ENCODE data around the gene CHCHD6. TPM values are rescaled to one million over a fixed set of nuclear protein-coding genes. Genes with fewer than 3 reads are reported as not detected.

The CHCHD6 gene
- total RNA-seq, 1 experiment from 2014 or later, result 36.3 TPM

DNA sequence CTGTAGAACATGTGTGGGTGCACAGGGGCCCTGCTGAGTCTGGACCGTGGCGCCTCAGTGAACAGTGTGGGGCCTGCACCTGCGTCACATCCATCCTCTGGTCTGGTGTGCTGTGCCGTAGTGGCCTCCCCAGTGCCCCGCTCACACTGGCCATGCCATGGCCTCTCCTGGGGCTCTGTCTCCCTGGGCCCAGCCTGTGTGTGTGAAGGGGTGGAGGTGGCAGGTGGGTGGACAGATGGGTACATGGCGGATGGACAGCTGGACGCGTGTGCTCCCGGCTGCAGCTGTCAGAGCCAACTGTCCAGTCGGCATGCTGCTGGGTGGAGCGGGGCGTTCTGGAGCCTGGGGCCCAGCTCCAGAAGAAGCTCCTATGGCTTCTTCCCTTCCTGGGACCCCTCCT, 296.7 kb downstream of the CHCHD6 start:
- no peaks in the 10 kb centered on the region for H3K4me1 ChIP-seq (ENCODE audit: control insufficient read depth in 1 of 2, insufficient read depth in 2 of 2, low read length in 2 of 2)
- ATAC-seq, result no peak
- H2AFZ ChIP-seq (ENCODE audit: low read depth, low read length, poor library complexity, severe bottlenecking), result no peak overlapping the region
- H3K4me3 ChIP-seq (replicated peaks in 1 of 2; ENCODE audit: low read depth in 1 of 2, low read length in 2 of 2), result no peak overlapping the region
- no TSS peak for BruUV-seq (replicated peaks)
- no peak for DNase-seq (ENCODE audit: low read depth, low spot score)
- H3K9me2 ChIP-seq (ENCODE audit: insufficient read depth), result no peaks in the 10 kb centered on the region
- H3K79me2 ChIP-seq (ENCODE audit: insufficient read depth, low read length), result peaks cover 34% of the 10 kb centered on the region; the same call in 1 of the 2 replicates
- no peak overlapping the region for H3K27ac ChIP-seq (ENCODE audit: low read depth, low read length)
- H3K4me2 ChIP-seq (ENCODE audit: low read length), result no peak overlapping the region
- no peak overlapping the region for H3K9ac ChIP-seq (ENCODE audit: low read length)
- ChIA-PET RAD21 (ENCODE audit: low non-redundant PET in 1 of 2, low total read pairs in 2 of 2, uncharacterized antibody in 2 of 2, unreplicated experiment in 2 of 2) (no interaction called here), POLR2A (no interaction called here), CTCF (no interaction called here)
- intact Hi-C loops (cut with micrococcal nuclease), result no loop called here
- no peaks in the 10 kb centered on the region for H3K9me3 ChIP-seq (ENCODE audit: control insufficient read depth in 1 of 2, insufficient read depth in 1 of 2, low read depth in 1 of 2, low read length in 2 of 2)
- TF ChIP-seq TCF7L2 (IDR thresholded peaks at IDR 0.05; ENCODE audit: borderline replicate concordance, extremely low read depth, insufficient read depth, insufficient read length), result no peak
- TF ChIP-seq YY1 (IDR thresholded peaks at IDR 0.05; ENCODE audit: extremely low read depth, insufficient replicate concordance, low read depth, low read length), result no peak
- TF ChIP-seq SIN3A (IDR thresholded peaks at IDR 0.05; ENCODE audit: low read depth), result no peak
- TF ChIP-seq, protein P1, sequence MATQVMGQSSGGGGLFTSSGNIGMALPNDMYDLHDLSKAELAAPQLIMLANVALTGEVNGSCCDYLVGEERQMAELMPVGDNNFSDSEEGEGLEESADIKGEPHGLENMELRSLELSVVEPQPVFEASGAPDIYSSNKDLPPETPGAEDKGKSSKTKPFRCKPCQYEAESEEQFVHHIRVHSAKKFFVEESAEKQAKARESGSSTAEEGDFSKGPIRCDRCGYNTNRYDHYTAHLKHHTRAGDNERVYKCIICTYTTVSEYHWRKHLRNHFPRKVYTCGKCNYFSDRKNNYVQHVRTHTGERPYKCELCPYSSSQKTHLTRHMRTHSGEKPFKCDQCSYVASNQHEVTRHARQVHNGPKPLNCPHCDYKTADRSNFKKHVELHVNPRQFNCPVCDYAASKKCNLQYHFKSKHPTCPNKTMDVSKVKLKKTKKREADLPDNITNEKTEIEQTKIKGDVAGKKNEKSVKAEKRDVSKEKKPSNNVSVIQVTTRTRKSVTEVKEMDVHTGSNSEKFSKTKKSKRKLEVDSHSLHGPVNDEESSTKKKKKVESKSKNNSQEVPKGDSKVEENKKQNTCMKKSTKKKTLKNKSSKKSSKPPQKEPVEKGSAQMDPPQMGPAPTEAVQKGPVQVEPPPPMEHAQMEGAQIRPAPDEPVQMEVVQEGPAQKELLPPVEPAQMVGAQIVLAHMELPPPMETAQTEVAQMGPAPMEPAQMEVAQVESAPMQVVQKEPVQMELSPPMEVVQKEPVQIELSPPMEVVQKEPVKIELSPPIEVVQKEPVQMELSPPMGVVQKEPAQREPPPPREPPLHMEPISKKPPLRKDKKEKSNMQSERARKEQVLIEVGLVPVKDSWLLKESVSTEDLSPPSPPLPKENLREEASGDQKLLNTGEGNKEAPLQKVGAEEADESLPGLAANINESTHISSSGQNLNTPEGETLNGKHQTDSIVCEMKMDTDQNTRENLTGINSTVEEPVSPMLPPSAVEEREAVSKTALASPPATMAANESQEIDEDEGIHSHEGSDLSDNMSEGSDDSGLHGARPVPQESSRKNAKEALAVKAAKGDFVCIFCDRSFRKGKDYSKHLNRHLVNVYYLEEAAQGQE (IDR thresholded peaks at IDR 0.05; ENCODE audit: low read depth), result no peak
- TF ChIP-seq EGR1 (IDR thresholded peaks at IDR 0.05; ENCODE audit: low read depth), result no peak
- TF ChIP-seq, protein P2, sequence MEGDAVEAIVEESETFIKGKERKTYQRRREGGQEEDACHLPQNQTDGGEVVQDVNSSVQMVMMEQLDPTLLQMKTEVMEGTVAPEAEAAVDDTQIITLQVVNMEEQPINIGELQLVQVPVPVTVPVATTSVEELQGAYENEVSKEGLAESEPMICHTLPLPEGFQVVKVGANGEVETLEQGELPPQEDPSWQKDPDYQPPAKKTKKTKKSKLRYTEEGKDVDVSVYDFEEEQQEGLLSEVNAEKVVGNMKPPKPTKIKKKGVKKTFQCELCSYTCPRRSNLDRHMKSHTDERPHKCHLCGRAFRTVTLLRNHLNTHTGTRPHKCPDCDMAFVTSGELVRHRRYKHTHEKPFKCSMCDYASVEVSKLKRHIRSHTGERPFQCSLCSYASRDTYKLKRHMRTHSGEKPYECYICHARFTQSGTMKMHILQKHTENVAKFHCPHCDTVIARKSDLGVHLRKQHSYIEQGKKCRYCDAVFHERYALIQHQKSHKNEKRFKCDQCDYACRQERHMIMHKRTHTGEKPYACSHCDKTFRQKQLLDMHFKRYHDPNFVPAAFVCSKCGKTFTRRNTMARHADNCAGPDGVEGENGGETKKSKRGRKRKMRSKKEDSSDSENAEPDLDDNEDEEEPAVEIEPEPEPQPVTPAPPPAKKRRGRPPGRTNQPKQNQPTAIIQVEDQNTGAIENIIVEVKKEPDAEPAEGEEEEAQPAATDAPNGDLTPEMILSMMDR (IDR thresholded peaks at IDR 0.05 in 2 of 3, conservative IDR thresholded peaks at IDR 0.05 in 1 of 3; ENCODE audit: borderline replicate concordance in 1 of 3, insufficient read depth in 1 of 3, low read depth in 2 of 3, low read length in 2 of 3), result no peak
- TF ChIP-seq POLR2A (IDR thresholded peaks at IDR 0.05; ENCODE audit: borderline replicate concordance, extremely low read depth, insufficient read depth, insufficient read length), result no peak
- no peak for TF ChIP-seq RAD21 (IDR thresholded peaks at IDR 0.05; ENCODE audit: low read depth)
- no peak for TF ChIP-seq CBX3 (IDR thresholded peaks at IDR 0.05; ENCODE audit: low read depth)
- no peak for TF ChIP-seq ZFX (IDR thresholded peaks at IDR 0.05)
- no peak for TF ChIP-seq ELF1 (IDR thresholded peaks at IDR 0.05; ENCODE audit: borderline replicate concordance, low read depth)
- TF ChIP-seq, protein P3, sequence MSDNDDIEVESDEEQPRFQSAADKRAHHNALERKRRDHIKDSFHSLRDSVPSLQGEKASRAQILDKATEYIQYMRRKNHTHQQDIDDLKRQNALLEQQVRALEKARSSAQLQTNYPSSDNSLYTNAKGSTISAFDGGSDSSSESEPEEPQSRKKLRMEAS (IDR thresholded peaks at IDR 0.05), result no peak
- TF ChIP-seq, protein P4, sequence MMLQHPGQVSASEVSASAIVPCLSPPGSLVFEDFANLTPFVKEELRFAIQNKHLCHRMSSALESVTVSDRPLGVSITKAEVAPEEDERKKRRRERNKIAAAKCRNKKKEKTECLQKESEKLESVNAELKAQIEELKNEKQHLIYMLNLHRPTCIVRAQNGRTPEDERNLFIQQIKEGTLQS (IDR thresholded peaks at IDR 0.05), result no peak
- no peak for TF ChIP-seq SP1 (IDR thresholded peaks at IDR 0.05; ENCODE audit: low read depth)
- TF ChIP-seq, protein P5, sequence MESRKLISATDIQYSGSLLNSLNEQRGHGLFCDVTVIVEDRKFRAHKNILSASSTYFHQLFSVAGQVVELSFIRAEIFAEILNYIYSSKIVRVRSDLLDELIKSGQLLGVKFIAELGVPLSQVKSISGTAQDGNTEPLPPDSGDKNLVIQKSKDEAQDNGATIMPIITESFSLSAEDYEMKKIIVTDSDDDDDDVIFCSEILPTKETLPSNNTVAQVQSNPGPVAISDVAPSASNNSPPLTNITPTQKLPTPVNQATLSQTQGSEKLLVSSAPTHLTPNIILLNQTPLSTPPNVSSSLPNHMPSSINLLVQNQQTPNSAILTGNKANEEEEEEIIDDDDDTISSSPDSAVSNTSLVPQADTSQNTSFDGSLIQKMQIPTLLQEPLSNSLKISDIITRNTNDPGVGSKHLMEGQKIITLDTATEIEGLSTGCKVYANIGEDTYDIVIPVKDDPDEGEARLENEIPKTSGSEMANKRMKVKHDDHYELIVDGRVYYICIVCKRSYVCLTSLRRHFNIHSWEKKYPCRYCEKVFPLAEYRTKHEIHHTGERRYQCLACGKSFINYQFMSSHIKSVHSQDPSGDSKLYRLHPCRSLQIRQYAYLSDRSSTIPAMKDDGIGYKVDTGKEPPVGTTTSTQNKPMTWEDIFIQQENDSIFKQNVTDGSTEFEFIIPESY (IDR thresholded peaks at IDR 0.05; ENCODE audit: extremely low read depth, insufficient replicate concordance, low read length), result no peak
- no peak for TF ChIP-seq ZNF274 (IDR thresholded peaks at IDR 0.05; ENCODE audit: low read depth, low read length)
- no peak for TF ChIP-seq SRF (IDR thresholded peaks at IDR 0.05; ENCODE audit: low read depth)
- no peak for TF ChIP-seq FOSL1 (IDR thresholded peaks at IDR 0.05; ENCODE audit: low read depth)
- TF ChIP-seq POLR2AphosphoS5 (IDR thresholded peaks at IDR 0.05; ENCODE audit: low read depth, low read length), result no peak
- H3K36me3 ChIP-seq (ENCODE audit: control insufficient read depth in 1 of 2, insufficient read depth in 2 of 2, low read length in 2 of 2), result no peaks in the 10 kb centered on the region
- no peaks in the 10 kb centered on the region for H3K27me3 ChIP-seq (ENCODE audit: insufficient read depth, low read length)
- H4K20me1 ChIP-seq (ENCODE audit: insufficient read depth), result no peaks in the 10 kb centered on the region

Measured in HCT116 (cell line).